HG02623 (cell line): ENCODE measurements around the gene UCK1.

Source experiments
- ATAC-seq: cut with Tn5 transposase; IDR thresholded peaks from one replicate; pipeline ENCODE4 v1.9.1; 2021; ENCODE audit warnings: moderate library complexity; ENCODE audit not compliant: unreplicated experiment

UCK1 gene

DNA sequence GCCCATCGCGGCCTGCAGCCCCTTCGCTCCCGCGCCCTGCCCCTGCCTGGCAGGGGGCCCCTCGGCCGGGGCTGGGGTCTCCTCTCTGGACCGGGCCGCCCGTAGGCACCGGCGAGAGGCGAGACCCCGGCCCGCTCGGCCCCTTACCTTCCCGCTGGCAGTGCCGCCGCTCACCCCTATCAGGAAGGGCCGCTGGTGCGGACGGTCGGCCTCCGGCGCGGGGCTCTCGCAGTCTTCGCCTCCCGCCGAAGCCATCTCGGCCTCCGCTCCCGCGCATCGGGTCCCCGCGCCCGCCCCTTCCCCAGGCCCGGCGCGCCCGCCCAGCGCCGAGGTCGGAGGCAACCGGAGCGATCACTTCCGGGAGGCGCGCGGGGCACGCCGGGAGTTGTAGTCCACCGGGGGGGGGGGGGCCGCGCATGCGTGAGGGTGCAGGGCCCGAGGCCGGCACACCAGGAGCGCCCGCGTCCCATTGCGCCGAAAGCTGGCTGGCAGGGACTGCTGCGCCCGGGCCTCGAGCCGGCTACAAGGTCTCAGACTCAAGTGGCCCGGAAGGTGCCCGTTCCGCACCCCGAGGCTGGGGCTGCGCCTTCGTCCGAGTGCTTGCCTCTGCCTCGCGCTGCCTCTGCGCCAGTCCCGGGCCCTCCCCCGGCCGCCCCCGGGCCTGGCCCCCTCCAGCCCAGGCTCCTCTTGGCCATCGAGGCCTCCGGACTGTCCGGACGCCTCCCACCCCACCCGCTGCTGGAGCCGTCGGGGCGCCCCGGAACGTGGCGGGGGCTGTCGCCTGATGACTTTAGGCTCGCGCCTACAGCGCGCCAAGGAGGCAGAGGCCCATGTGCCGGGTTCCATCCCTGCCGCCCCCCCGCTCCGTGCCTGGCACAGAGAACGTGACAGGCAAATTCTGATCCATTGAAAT is at the start of gene UCK1:
TSS of gene UCK1 (minus strand) at position 344 of the 913 bp plus-strand sequence. CDS start at position 255, 89 bp downstream.
- peak; percentile 82 for ATAC-seq

DNA sequence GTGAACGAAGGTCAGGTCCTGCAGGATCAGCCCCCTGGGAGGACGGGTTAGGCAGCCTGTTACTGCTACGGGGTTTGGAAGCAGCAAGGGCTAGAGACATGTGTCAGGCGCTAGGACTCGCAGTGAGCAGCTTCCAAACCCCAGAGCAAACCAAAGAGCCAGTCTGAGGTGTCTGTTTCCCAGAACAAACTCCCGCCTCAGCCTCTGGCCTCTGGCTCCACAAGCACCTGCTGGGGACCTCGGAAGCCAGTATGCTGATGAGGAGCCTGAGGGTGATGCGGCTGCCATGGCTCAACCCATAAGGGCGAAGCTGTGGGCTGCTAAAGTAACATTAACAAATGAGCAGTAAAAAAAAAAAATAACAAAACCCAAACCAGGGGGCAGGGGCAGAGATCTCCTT is 49.3 kb upstream of the UCK1 start:
- ATAC-seq: no peak

DNA sequence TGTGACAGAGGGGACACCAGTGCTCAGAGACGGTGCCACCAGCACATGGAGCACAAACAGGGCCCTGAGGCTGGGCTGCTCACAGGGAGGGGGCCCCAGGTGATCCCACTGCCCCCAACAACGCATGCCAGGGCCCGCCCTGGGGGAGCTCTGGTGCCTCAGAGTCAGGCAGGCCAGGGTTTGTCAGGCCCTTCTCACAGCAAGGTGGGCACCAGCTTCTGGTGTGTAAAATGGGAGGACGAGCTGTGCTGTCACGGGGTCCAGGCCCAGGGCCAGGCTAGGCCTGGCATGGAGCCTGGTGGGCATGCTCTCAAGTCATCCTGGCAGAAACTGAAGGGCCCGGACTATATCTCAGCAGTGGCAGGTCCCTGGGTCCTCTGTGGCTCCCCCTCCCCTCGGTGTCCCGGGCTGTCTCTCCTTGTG is 48.7 kb upstream of the UCK1 start:
- ATAC-seq: no peak

DNA sequence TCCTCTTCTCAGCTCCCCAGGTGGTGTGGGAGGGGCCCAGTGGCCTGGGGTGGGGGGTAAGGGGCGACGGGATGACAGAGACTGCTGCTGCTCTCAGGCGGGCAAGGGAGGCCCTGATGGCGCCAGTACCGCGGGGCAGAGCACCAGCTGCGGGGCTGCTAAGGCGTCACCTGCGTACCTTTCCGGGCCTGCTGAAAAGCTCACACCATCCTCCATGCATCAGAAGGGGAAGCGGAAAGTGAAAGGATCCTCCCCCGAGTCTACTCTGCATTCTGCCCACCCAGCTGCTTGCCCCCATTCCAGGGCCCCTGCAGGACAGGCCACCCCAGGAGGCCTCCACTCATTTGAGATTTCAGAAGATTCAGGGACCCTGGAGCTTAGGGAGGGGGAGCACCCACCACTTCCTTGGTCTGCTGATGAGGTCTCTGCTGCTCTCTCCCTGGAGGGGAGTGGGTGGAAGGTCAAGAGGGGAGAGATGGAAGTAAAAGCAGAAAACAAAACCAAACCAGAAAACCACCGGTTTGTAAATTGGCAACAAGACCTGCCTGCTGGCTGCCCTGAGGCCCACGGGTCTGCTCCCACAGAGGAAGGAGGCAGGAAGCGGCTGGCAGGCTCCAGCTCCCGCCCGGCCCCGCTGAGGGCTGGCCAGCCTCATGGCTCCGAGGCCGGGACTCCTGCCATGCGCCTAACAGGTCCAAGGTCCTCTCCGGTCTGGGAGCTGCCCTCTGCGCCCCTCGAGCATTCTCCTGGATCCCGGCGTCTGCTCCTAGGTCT is 47.9 kb upstream of the UCK1 start:
- no peak for ATAC-seq

DNA sequence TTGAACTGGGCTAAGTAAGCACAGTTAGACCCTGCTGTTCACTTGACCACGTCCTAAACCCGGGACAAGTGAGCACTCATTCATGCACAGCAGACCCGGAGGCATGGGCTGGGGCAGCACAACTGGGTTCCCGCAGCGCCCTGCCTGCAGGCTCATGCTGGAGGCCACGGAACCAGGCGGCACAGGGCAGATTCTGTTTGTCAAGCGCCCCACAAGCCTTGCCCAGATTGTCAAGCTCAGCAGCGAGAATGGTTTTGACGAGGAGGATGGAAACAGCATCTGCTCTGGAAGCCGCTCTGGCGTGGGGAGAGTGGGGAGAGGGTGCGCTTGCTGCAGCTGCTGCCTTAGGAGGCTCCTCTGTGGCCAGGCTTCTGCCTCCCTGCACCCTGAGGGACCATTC is 47.0 kb upstream of the UCK1 start:
- no peak for ATAC-seq

DNA sequence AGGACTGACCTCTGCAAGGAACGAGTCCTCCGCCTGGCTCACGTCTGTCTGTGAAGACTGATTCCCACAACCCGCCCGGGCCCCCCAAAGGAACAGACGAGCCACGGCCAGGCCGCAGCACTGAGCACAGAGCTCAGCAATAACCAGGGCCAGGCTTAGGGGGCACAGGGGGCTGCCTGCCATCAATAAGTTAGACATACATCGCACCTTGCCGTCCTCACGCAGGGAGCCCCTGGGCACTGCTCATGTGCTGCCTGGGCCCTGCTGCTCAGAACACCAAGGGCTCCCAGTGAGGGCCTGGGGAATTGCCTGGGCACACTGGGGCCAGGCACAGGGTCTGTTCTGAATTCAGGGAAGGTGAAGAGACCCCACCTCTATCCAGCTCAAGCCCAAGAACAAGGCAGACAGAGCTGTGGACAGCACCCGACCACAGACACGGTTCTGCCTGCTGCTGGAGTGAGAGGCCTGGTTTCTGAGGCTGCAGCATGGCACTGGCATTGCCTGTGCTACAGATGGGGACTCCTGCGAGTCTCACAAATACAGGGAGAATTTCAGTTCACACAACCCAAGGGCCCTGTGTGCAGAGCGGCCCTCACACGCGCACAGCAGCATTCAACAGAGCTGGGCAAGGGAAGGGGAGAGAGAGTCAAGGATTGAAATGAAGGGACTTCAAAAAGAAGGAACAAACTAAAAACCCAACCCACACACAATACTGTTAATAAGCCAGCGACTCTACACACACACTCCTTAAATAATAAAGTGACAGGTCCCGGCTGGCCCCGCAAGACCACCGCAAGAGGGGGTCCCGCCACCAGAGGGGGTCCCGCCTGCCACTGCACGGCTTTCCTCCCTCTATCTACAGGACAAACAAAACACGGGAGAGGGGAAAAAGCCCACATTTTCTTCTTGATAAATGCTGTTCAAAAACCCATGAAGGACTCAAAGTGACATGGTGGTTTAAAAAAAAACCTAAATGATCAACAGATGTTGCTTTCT is 46.2 kb upstream of the UCK1 start:
- ATAC-seq: no peak

DNA sequence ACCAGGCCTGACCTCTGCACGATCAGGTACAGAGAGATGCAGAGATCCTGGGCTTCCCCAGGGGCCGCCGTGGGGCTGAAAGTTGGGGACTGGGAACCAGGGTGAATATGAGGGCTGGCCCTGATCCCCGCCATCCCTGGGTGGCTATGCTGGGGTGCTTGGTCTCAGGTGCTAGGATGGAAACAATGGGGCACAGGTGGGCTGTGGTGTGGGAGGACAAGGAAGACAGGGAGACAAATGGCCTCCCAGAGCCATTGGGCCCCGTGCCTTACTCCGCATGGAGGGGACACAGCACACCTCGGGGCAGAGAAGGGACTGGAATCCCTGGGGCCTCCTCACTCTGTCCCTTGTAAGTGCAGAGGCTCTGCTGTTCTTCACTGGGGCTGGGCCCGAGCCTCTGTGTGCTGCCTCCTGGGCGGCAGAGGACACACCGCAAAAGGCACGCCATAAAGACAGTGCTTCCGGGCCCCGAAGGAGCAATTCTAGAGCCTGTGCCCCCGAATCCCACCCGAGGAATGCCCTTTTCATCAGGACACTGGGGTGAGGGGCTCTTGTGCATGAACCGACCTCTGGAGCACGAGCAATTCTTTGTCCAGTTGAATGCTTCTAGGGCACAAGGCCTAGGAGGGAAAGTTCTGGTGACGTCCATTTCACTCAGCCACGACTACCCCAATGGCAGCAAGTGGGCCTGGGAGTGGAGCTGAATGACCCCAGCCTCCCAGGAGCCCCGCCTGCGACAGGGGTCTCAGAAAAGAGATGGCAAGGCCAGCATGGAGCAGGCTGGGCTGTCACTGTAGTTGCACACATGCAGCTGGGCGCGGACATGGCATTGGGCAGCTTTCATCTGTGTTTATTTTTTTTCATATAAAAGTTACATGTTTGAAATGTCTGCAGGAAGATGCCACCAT is 45.1 kb upstream of the UCK1 start:
- ATAC-seq: no peak

DNA sequence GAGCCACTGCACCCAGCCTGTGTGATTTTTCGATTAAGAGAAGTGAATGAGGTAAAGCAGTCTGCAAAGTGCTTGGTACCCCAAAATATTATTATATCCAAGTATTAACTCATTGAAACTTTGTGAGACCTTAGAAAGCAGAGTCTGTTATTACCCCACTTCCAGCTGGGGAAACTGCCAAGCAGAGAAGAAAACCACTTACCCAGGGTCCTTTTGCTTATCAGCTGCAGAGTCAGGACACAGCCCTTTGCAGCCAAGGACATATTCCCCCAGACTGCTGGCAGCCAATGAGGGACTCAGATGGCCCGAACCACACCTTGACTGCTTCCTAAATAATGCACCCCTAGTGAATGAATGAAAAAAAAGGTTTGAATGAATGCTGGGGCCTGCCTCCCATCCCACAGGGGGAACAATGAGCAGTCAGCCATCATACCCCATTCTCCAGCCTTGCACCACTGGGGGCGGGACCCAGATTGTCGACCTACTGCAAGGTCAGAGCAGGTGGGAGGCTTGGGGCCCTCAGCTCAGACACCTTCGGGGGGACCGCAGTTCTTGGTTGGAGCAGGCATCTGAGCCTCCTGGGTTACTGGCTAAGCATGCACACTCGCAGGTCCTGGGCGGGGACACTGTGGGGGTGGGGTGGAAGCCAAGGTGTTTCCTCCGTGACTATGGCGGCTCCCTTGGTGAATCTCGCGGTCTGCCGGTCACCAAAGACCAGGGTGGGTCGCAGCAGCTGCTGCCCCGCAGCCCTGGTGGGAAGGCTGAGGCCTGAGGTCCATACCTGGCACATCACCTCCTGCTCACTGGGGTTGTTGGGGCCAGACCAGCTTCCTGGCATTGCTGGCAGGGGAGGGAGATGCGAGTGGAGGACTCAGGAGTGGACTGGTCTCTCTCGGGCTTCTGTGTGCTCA is 43.9 kb upstream of the UCK1 start:
- ATAC-seq: no peak

DNA sequence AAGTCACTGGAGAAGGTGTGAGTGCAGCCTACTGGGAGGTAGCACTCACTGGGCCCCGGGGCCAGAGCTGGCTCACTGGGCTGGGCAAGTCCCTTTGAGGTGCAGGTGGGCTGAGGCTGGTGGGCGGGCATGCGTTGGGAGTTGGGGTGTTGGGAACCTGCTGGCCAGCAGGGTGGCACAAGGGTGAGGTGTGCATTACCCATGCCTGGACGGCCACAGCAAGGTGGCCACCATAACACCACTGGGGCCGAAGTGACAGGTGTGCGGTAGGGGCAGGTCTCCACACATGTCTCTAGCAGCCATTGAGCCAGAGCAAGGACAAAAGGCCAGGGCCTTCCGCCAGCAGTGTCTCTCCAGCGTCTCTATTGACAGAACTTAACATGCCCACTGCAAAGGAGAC is 36.8 kb upstream of the UCK1 start:
- ATAC-seq: no peak

DNA sequence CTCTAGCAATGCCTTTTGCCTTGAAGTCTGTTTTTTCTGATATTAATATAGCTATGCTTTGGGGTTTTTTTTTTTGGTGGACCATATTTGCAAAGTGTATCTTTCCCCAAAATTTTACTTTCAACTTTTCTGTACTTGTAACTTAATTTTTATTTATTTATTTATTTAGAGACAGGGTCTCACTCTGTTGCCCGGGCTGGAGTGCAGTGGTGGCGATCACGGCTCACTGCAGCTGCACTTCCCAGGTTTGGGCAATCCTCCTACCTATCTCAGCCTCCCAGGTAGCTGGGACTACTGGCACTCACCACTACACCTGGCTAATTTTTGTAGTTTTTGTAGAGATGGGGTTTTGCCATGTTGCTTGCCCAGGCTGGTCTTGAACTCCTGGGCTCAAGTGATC is 35.1 kb upstream of the UCK1 start:
- ATAC-seq: no peak

DNA sequence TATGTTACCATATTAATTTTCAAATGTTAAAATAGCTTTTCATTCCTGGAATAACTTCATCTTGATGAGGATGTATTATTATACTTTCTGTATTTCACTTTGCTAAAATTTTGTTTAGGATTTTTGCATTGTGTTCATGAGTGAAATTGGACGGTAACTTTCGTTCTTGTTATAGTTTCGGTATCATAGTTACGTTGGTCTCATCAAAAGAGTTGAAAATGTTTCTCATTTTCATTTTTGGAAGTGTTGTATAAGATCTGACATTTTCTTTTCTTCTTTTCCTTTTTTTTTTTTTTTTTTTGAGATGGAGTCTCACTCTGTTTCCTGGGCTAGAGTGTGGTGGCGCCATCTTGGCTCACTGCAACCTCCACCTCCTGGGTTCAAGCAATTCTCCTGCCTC is 34.3 kb upstream of the UCK1 start:
- ATAC-seq: no peak

DNA sequence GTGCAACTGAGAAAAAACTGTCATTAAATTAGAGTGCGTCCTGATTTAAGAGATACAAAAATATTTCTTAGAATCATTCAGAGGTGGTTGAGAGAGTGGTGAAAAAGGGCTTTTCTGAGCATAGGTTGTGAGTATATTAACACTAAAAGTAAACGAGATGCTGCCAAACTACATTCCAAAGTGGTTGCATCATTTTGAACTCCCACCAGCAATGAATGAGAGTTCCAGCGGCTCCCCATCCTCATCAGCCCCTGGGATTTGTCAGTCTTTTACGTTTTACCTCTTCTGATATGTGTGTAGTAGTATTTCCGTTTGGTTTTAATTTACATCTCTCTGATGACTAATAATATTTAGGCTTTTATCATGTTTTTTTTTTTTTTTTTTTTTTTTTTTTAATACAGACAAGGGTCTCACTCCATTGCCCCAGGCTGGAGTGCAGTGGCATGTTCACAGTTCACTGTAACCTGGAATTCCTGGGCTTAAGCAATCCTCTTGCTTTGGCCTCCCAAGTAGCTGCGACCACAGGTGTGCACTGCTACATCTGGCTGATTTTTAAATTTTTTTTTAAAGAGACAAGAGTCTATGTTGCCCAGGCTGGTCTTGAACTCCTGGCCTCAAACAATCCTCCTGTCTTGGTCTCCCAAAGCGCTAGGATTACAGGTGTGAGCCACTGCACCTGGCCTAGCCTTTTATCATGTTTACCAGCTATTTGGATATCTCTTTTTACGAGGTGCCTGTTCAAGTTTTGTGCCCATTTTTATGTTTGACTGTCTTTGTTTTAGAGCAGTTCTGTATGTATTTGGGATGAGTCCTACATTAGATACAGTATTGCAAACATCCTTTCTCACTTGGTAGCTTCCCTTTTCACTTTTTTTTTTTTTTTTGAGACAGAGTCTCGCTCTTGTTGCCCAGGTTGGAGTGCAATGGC is 31.2 kb upstream of the UCK1 start:
- no peak for ATAC-seq

DNA sequence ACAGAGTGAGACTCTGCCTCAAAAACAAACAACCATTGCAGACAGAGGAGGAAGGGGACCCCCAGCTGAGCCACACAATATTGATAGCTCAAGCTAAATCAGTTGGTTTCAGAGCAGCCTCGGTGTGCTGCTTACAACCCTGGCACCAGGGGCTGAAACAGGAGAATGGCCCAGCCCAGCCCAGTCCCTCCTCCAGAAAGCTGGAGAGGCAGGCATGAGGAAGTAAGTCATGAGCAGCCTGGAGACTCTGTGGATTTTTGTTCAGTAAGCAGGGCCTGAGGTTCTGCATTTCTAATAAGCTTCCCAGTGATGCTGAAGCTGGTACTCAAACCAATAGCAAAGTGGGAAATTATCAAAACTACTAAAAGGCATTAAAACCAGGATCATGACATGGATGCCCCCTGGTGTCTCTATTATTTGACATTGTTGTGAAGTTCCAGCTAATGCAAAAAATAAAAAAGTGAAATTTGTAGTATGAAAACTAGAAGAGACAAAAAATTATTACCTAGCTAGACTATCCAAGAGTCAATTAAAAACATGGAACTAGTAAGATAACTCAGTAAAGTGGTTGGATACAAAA is 28.4 kb upstream of the UCK1 start:
- no peak for ATAC-seq

DNA sequence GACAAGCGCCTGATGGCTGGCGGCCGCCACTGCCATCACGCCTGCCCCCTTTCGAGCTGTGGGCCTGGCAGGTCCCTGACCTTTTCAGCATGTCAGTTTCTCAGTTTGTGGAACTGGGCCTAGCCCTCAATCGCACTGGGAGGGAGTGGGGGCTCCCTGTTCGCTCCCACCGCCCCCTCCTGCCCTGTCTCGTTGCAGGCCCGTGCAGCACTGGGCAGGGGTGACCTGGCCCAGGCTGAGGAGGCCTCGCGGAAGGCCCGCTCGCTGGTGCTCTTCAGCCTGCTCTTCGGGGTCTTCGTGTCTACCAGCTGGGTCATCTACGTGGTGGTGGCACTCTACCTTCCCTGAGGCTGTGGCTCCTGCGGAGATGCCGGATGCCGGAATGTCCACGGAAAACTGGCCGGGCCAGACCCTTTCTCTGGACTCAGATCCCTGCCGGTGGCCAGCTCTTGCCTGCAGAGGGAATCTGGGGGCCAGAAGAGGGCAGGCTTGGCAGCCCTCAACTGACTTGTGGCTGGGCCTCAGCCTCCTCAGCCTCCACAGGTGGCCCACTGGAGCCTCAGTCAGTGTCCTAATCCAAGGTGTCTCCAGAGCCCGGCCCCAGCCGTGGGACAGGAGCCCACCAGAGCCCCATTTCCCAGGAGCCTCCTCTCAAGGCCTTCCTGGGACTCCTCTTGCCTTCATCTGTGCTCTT is 26.9 kb upstream of the UCK1 start:
- no peak for ATAC-seq

DNA sequence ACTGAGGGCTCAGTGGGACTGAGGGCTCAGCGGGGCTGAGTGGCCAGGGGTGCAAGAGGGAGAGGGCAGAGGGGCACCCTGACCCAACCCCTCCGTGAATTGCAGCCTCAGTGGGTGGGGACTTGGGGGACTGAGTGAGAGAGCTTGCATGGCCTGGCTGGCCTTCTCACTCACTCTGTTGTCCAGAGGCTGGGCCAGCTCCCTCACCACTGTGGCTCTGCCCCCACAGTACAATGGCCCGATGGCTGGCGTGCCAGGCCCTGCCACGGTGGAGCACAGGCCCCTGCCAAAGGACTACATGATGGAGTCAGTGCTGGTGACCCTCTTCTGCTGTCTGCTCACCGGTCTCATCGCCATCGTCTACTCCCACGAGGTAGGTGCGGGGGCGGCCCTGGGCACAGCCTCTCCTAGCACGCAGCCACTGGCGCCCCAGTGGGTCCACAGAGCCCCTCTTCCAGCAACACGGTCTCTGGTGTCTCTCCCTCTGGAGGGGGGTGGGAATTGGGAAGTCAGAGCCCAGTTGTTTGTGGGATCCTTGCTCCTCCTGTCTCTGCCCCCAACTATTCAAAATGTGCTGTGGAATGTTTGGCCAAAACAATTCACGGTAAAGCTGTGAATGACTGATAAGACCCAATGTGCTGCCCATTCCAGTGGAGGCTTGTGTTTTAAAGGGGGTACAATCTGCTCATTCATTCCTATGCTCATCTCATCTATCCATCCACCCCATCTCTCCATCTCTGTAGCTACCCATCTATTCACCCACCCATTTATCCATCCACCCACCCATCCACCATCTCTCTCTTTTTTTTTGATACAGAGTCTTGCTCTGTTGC is 25.0 kb upstream of the UCK1 start:
- ATAC-seq: no peak

DNA sequence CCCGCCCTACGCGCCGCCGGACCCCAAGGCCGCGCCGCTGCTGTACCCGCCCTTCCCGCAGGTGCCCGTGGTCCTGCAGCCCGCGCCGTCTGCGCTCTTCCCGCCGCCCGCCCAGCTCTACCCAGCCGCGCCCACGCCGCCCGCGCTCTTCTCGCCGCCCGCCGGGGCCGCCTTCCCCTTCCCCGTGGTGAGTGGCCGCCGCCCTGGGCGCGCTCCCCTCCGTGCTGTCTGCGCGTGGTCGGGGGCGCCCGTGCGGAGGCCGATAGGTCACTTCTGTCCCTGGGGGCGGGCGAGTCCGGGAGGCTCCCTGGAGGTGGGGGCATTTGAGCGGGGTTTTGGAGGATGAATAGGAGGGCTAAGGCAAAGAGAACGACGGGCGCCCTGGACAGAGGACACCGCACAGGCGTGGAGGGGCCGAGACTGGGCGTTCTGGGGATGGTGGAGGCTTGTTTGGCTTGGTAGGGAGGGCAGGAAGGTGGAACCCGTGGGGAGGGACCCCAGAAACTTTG is 23.8 kb upstream of the UCK1 start:
- no peak for ATAC-seq
